DMS153 treated with DMSO at 0.1 percent for 48 hours (cell line): ENCODE measurements around the gene CBLB.

ENCODE experiments used
- DNase-seq: peaks from one replicate; lab custom pipeline; 2025; ENCODE audit not compliant: unreplicated experiment; lab: John Stamatoyannopoulos, UW

Gene CBLB

GRCh38 chr3:105847865-105848264, 20.9 kb downstream of the CBLB start:
- no peak for DNase-seq

- no peak for DNase-seq
Measured at GRCh38 chr3:105847452-105847851, 21.4 kb downstream of the CBLB start.

- no peak for DNase-seq
Measured at GRCh38 chr3:105846809-105847208, 22.0 kb downstream of the CBLB start.

GRCh38 chr3:105845488-105845887, 23.3 kb downstream of the CBLB start:
- DNase-seq: no peak

- no peak for DNase-seq
Measured at GRCh38 chr3:105844704-105845103, 24.1 kb downstream of the CBLB start.

- no peak for DNase-seq
Measured at GRCh38 chr3:105843994-105844393, 24.8 kb downstream of the CBLB start.

GRCh38 chr3:105842943-105843342, 25.9 kb downstream of the CBLB start:
- no peak for DNase-seq

- DNase-seq: no peak
Measured at GRCh38 chr3:105842449-105842848, 26.4 kb downstream of the CBLB start.

- DNase-seq: no peak
Measured at GRCh38 chr3:105837947-105838346, 30.9 kb downstream of the CBLB start.

GRCh38 chr3:105837143-105837740, 31.6 kb downstream of the CBLB start:
- no peak for DNase-seq

GRCh38 chr3:105836533-105836932, 32.3 kb downstream of the CBLB start:
- no peak for DNase-seq

- no peak for DNase-seq
Measured at GRCh38 chr3:105835606-105836005, 33.2 kb downstream of the CBLB start.

- DNase-seq: no peak
Measured at GRCh38 chr3:105834768-105835167, 34.0 kb downstream of the CBLB start.

GRCh38 chr3:105832644-105833043, 36.2 kb downstream of the CBLB start:
- no peak for DNase-seq

GRCh38 chr3:105830836-105831235, 38.0 kb downstream of the CBLB start:
- DNase-seq: no peak

GRCh38 chr3:105829871-105830622, 38.8 kb downstream of the CBLB start:
- DNase-seq: no peak

- DNase-seq: no peak
Measured at GRCh38 chr3:105829229-105829628, 39.6 kb downstream of the CBLB start.

GRCh38 chr3:105828703-105829102, 40.1 kb downstream of the CBLB start:
- no peak for DNase-seq

GRCh38 chr3:105827959-105828358, 40.9 kb downstream of the CBLB start:
- DNase-seq: no peak

- no peak for DNase-seq
Measured at GRCh38 chr3:105826778-105827634, 41.8 kb downstream of the CBLB start.

- no peak for DNase-seq
Measured at GRCh38 chr3:105824129-105824528, 44.7 kb downstream of the CBLB start.
